ENCODE measurements around the gene CENPS. TPM values are rescaled to one million over a fixed set of nuclear protein-coding genes. Genes with fewer than 3 reads are reported as not detected.
"Not testable (repeated sequence)": the region's sequence is repeated elsewhere in the genome, so short reads cannot be mapped to it uniquely, and the experiment has no call there.

The CENPS gene
- total and polyA plus RNA-seq, 4 donors = 4.4 to 9.8 (median 7.4) TPM

DNA sequence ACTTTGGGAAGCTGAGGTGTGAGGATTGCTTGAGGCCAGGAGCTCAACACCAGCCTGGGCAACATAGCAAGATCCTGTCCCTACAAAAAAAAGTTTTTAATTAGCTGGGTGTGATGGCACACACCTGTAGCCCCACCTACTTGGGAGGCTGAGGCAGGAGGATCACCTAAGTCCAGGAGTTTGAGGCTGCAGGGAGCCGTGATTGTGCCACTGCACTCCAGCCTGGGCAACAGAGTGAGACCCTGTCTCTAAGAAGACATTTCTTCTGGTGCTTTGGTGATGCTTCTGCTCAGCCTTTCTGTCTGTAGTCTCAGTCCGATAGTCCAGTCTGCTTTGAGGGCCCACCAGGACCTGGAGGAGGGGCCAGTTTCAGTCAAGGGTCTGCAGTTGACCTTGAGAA lies 23.0 kb upstream of the CENPS start:
- Histone ChIP-seq H3K27me3 (ENCODE audit: control insufficient read depth in 4 of 4, insufficient read depth in 4 of 4, low read length in 3 of 4) (no peaks in the 10 kb centered on the region), H3K4me1 (ENCODE audit: control insufficient read depth in 4 of 4, insufficient read depth in 4 of 4, low read length in 3 of 4) (no peaks in the 10 kb centered on the region), H3K4me3 (ENCODE audit: low read depth in 1 of 3, low read length in 3 of 3) (no peak overlapping the region), H3K36me3 (ENCODE audit: control insufficient read depth in 4 of 4, insufficient read depth in 3 of 4, low read depth in 1 of 4, low read length in 3 of 4) (peaks cover 23 to 84% (median 71%) of the 10 kb centered on the region in 4 donors), H3K9ac (ENCODE audit: low read depth in 1 of 2, low read length in 2 of 2) (no peak overlapping the region), H3K9me3 (ENCODE audit: control insufficient read depth in 4 of 4, low read length in 3 of 4) (no peaks in the 10 kb centered on the region), H3K27ac (ENCODE audit: low read depth in 1 of 2, low read length in 2 of 2) (no peak overlapping the region)
- TF ChIP-seq EGR1 (IDR thresholded peaks at IDR 0.05; ENCODE audit: low read depth in 2 of 2) = no peak
- no peak for TF ChIP-seq SP1 (IDR thresholded peaks at IDR 0.05)
- no peak for TF ChIP-seq GABPA (IDR thresholded peaks at IDR 0.05 in 1 of 2, conservative IDR thresholded peaks at IDR 0.05 in 1 of 2)
- TF ChIP-seq YY1 (IDR thresholded peaks at IDR 0.05) = no peak
- no peak for TF ChIP-seq JUND (IDR thresholded peaks at IDR 0.05)
- TF ChIP-seq, protein P1, sequence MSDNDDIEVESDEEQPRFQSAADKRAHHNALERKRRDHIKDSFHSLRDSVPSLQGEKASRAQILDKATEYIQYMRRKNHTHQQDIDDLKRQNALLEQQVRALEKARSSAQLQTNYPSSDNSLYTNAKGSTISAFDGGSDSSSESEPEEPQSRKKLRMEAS (IDR thresholded peaks at IDR 0.05) = no peak
- no peak for TF ChIP-seq CTCF (IDR thresholded peaks at IDR 0.05; ENCODE audit: low read depth, low read length, missing input control)
- TF ChIP-seq, protein P2, sequence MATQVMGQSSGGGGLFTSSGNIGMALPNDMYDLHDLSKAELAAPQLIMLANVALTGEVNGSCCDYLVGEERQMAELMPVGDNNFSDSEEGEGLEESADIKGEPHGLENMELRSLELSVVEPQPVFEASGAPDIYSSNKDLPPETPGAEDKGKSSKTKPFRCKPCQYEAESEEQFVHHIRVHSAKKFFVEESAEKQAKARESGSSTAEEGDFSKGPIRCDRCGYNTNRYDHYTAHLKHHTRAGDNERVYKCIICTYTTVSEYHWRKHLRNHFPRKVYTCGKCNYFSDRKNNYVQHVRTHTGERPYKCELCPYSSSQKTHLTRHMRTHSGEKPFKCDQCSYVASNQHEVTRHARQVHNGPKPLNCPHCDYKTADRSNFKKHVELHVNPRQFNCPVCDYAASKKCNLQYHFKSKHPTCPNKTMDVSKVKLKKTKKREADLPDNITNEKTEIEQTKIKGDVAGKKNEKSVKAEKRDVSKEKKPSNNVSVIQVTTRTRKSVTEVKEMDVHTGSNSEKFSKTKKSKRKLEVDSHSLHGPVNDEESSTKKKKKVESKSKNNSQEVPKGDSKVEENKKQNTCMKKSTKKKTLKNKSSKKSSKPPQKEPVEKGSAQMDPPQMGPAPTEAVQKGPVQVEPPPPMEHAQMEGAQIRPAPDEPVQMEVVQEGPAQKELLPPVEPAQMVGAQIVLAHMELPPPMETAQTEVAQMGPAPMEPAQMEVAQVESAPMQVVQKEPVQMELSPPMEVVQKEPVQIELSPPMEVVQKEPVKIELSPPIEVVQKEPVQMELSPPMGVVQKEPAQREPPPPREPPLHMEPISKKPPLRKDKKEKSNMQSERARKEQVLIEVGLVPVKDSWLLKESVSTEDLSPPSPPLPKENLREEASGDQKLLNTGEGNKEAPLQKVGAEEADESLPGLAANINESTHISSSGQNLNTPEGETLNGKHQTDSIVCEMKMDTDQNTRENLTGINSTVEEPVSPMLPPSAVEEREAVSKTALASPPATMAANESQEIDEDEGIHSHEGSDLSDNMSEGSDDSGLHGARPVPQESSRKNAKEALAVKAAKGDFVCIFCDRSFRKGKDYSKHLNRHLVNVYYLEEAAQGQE (IDR thresholded peaks at IDR 0.05) = no peak
- 95% methylated on average over 2 of the region's 2 CpGs for WGBS
- DNase-seq (ENCODE audit: low spot score) = no peak

GRCh38 chr1:10415211-10415930 lies 14.9 kb upstream of the CENPS start:
- 84% methylated on average over 6 of the region's 6 CpGs for WGBS
- H3K4me1 ChIP-seq (ENCODE audit: control insufficient read depth in 4 of 4, insufficient read depth in 4 of 4, low read length in 3 of 4) = no peaks in the 10 kb centered on the region
- no peaks in the 10 kb centered on the region for H3K27me3 ChIP-seq (ENCODE audit: control insufficient read depth in 4 of 4, insufficient read depth in 4 of 4, low read length in 3 of 4)
- no peak overlapping the region for H3K9ac ChIP-seq (ENCODE audit: low read depth in 1 of 2, low read length in 2 of 2)
- no peak overlapping the region for H3K4me3 ChIP-seq (ENCODE audit: low read depth in 1 of 3, low read length in 3 of 3)
- no peak for DNase-seq (ENCODE audit: low spot score)
- TF ChIP-seq HNF4A (conservative IDR thresholded peaks at IDR 0.05) (no peak), SP1 (IDR thresholded peaks at IDR 0.05) (no peak), ATF3 (IDR thresholded peaks at IDR 0.05) (no peak), NR2F2 (IDR thresholded peaks at IDR 0.05) (no peak), RXRA (IDR thresholded peaks at IDR 0.05) (peak in 1 of 2 donors; percentile 6)
- TF ChIP-seq, protein P1 (IDR thresholded peaks at IDR 0.05) = no peak
- TF ChIP-seq, protein P2 (IDR thresholded peaks at IDR 0.05) = no peak
- TF ChIP-seq, protein P3, sequence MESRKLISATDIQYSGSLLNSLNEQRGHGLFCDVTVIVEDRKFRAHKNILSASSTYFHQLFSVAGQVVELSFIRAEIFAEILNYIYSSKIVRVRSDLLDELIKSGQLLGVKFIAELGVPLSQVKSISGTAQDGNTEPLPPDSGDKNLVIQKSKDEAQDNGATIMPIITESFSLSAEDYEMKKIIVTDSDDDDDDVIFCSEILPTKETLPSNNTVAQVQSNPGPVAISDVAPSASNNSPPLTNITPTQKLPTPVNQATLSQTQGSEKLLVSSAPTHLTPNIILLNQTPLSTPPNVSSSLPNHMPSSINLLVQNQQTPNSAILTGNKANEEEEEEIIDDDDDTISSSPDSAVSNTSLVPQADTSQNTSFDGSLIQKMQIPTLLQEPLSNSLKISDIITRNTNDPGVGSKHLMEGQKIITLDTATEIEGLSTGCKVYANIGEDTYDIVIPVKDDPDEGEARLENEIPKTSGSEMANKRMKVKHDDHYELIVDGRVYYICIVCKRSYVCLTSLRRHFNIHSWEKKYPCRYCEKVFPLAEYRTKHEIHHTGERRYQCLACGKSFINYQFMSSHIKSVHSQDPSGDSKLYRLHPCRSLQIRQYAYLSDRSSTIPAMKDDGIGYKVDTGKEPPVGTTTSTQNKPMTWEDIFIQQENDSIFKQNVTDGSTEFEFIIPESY (IDR thresholded peaks at IDR 0.05) = no peak
- no peaks in the 10 kb centered on the region for H3K9me3 ChIP-seq (ENCODE audit: control insufficient read depth in 4 of 4, low read length in 3 of 4)
- peak overlapping the region in 1 of 2 donors; percentile 26 for H3K27ac ChIP-seq (ENCODE audit: low read depth in 1 of 2, low read length in 2 of 2)
- peaks cover 25 to 81% (median 70%) of the 10 kb centered on the region in 4 donors for H3K36me3 ChIP-seq (ENCODE audit: control insufficient read depth in 4 of 4, insufficient read depth in 3 of 4, low read depth in 1 of 4, low read length in 3 of 4)

- H3K9me3 ChIP-seq (ENCODE audit: control insufficient read depth in 4 of 4, low read length in 3 of 4); H3K9ac ChIP-seq (ENCODE audit: low read depth in 1 of 2, low read length in 2 of 2); H3K27ac ChIP-seq (ENCODE audit: low read depth in 1 of 2, low read length in 2 of 2); H3K4me3 ChIP-seq (ENCODE audit: low read depth in 1 of 3, low read length in 3 of 3); H3K27me3 ChIP-seq (ENCODE audit: control insufficient read depth in 4 of 4, insufficient read depth in 4 of 4, low read length in 3 of 4); H3K4me1 ChIP-seq (ENCODE audit: control insufficient read depth in 4 of 4, insufficient read depth in 4 of 4, low read length in 3 of 4); DNase-seq (ENCODE audit: low spot score): not testable (repeated sequence)
- peaks cover 26 to 79% (median 68%) of the 10 kb centered on the region in 4 donors for H3K36me3 ChIP-seq (ENCODE audit: control insufficient read depth in 4 of 4, insufficient read depth in 3 of 4, low read depth in 1 of 4, low read length in 3 of 4)
- WGBS = 100% methylated on average over 1 of the region's 1 CpG
Observed at GRCh38 chr1:10415967-10416366, 14.3 kb upstream of the CENPS start.

Measured in liver (tissue), 9 donors.